Stimulated activated CD4-positive, alpha-beta T cell treated with anti-CD3 and anti-CD28 coated beads, Interleukin-4, amount 100 ng/mL, for 1 hour (primary cell): ENCODE results near the gene TBC1D1.

Experiments
- DNase-seq: peaks from one replicate; pipeline ENCODE4 v3.0.0-alpha.2; 2020

TBC1D1 gene

GRCh38 chr4:38178392-38178995 lies 287.6 kb downstream of the TBC1D1 start:
- no peak for DNase-seq

GRCh38 chr4:38179690-38180377 lies 288.9 kb downstream of the TBC1D1 start:
- peak; percentile 70 for DNase-seq

DNA sequence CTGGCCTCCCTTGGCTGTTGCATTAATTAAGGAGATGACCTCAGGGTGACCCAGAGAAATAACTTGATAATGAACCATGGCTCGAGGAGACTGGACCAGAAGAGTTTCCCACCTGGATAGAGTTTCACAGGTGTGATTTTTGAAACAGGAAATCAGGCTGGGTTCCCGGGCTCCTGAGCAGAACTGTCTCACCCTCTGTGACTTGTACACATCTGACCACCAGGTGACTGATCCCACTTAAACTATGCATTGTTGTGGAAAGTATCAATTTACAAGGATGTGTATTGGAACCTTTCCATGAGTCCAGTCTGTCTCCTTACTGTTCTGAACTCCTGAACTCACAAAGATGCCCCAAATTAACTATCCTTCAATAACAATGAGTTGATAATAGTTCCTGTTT lies 289.6 kb downstream of the TBC1D1 start:
- no peak for DNase-seq

DNA sequence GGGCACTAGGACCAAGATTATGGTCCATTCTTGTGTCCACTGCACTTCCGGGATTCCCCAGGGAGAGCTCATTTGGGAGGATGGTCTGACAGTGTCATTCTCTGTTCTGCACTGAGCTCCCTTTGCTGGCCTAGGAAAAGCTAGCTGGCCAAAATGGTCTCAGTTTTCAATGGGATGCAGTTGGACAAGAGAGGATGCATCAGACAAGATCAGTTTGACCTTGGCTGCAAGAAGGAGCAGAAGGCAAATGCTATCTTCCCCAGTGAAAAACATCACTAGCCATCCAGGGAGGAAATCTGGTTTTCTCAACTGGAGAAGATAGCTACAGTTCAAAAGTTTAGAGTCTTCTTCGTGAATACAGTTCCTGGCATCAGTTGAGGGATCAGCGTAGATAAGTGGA lies 290.4 kb downstream of the TBC1D1 start:
- DNase-seq, result no peak

DNA sequence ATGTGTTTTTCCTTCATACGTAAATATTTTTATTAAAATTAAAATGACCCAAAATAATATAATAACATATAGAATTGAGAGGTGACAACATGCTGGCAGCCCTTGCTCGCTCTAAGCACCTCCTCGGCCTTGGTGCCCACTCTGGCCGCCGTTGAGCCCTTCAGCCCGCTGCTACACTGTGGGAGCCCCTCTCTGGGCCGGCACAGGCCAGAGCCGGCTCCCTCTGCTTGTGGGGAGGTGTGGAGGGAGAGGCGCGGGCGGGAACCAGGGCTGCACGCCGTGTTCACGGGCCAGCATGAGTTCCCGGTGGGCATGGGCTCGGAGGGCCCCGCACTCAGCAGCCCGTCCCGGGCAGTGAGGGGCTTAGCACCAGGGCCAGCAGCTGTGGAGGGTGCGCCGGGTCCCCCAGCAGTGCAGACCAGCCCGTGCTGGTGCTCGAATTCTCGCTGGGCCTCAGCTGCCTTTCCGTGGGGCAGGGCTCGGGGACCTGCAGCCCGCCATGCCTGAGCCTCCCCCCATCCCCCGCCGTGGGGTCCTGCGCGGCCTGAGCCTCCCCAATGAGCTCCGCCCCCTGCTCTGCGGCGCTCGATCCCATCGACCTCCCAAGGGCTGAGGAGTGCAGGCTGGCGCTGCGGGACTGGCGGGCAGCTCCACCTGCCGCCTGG lies 291.6 kb downstream of the TBC1D1 start:
- DNase-seq, result no peak

DNA sequence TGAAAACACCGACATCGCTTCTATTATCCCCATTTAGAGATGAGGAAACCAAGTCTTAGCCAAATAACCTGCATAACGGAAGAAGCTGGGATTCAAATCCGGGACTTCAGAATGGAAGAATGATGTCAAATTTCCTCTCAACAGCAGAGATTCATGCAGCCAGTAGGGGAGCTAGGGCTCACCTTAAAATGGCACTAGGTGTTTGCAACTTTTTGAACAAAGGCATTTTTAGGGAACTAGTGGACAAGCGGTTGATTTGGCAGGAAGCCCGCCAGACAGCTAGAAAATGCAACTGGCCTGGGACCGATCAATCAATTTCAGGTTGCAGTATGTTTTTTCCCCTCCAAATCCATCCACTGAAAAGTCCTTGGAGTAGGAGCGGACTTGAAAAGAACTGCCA lies 293.5 kb downstream of the TBC1D1 start:
- no peak for DNase-seq

- no peak for DNase-seq
These were observed 294.7 kb downstream of the TBC1D1 start for GRCh38 chr4:38185406-38186144.

- DNase-seq, result no peak
These were observed 297.3 kb downstream of the TBC1D1 start for GRCh38 chr4:38188136-38188535.

DNA sequence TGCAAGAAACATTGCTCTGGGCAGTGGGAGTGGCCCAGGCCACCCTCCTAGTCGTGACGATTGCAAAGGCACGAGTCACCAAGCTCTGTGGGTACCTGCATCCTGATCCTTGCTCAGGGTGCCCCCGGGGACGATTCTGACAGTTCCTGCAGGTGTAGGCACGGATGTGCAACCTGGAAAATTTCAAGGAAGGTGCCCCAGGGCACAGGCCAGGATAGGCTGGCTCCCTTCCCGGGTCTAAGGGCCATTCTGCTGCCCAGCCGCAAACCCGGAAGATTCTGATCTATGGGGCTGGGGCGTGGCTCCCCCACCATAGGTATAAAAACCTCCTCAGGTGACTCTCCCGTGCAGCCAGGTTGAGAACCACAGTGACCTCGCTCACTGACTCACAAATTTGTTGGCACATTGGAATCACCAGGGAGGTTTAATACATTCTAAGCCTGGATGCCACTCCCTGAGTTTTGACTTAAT lies 297.8 kb downstream of the TBC1D1 start:
- no peak for DNase-seq
